Trophoblast cell (in vitro differentiated cells and primary cell): ENCODE results near the gene CDC7.
A peak's percentile ranks its signal among the peaks of the same experiment; 100 is the strongest.

Experiments
- DNase-seq, 2 donors: peaks; one replicate each; pipeline ENCODE4 v3.0.0-alpha.2; 2016
- H2AFZ ChIP-seq: 2 replicates; pipeline ENCODE4 v1.6.1; 2013; ENCODE audit warnings: low read length, moderate library complexity, mild to moderate bottlenecking; ENCODE audit not compliant: insufficient read depth, poor library complexity
- H2AK5ac ChIP-seq: 2 replicates; pipeline ENCODE4 v1.6.1; 2013; ENCODE audit warnings: mild to moderate bottlenecking, low read length
- H2BK120ac ChIP-seq: 2 replicates; pipeline ENCODE4 v1.6.1; 2013; ENCODE audit warnings: low read length, mild to moderate bottlenecking, moderate library complexity; ENCODE audit not compliant: insufficient read depth, poor library complexity
- H2BK12ac ChIP-seq: 2 replicates; pipeline ENCODE4 v1.6.1; 2013; ENCODE audit warnings: mild to moderate bottlenecking, low read length, moderate library complexity
- H2BK5ac ChIP-seq: 2 replicates; pipeline ENCODE4 v1.6.1; 2013; ENCODE audit warnings: low read length, low read depth, moderate library complexity, mild to moderate bottlenecking; ENCODE audit not compliant: poor library complexity
- H3K14ac ChIP-seq: 2 replicates; pipeline ENCODE4 v1.6.1; 2013; ENCODE audit warnings: mild to moderate bottlenecking, low read length
- H3K18ac ChIP-seq: 2 replicates; pipeline ENCODE4 v1.6.1; 2013; ENCODE audit warnings: mild to moderate bottlenecking, low read length
- H3K23ac ChIP-seq: 2 replicates; pipeline ENCODE4 v1.6.1; 2013; ENCODE audit warnings: low read length
- H3K27ac ChIP-seq: 2 replicates; pipeline ENCODE4 v1.5.1; 2013; ENCODE audit warnings: low read depth, mild to moderate bottlenecking, inconsistent platforms, low read length, moderate library complexity
- H3K27me3 ChIP-seq: 2 replicates; pipeline ENCODE4 v1.6.1; 2013; ENCODE audit warnings: inconsistent platforms, mild to moderate bottlenecking, low read length, moderate library complexity; ENCODE audit not compliant: insufficient read depth
- H3K36me3 ChIP-seq, 2 experiments: 1 replicate in 1 of 2; 2 replicates in 1 of 2; pipeline ENCODE4 v1.6.1; 2013; ENCODE audit warnings: low read length in 2 of 2, mild to moderate bottlenecking in 2 of 2, moderate library complexity in 1 of 2; ENCODE audit not compliant: insufficient read depth in 2 of 2, control insufficient read depth in 1 of 2
- H3K4ac ChIP-seq: 2 replicates; pipeline ENCODE4 v1.6.1; 2013; ENCODE audit warnings: low read depth, mild to moderate bottlenecking, low read length, moderate library complexity
- H3K4me1 ChIP-seq, 2 experiments: 1 replicate in 1 of 2; 2 replicates in 1 of 2; pipeline ENCODE4 v1.6.1; 2013; ENCODE audit warnings: low read length in 2 of 2, mild to moderate bottlenecking in 2 of 2, moderate library complexity in 1 of 2; ENCODE audit not compliant: insufficient read depth in 2 of 2, control insufficient read depth in 1 of 2
- H3K4me2 ChIP-seq: 2 replicates; pipeline ENCODE4 v1.6.1; 2013; ENCODE audit warnings: inconsistent platforms, mild to moderate bottlenecking, low read length, moderate library complexity
- H3K4me3 ChIP-seq: 2 replicates; pipeline ENCODE4 v1.5.1; 2013; ENCODE audit warnings: mild to moderate bottlenecking, low read depth, low read length, inconsistent platforms
- H3K79me1 ChIP-seq: one replicate; pipeline ENCODE4 v1.6.1; 2013; ENCODE audit warnings: low read length
- H3K79me2 ChIP-seq: 2 replicates; pipeline ENCODE4 v1.6.1; 2013; ENCODE audit warnings: low read length, mild to moderate bottlenecking; ENCODE audit not compliant: control insufficient read depth, insufficient read depth, poor library complexity
- H3K9ac ChIP-seq: 2 replicates; pipeline ENCODE4 v1.6.1; 2013; ENCODE audit warnings: mild to moderate bottlenecking, low read length
- H3K9me3 ChIP-seq: 2 replicates; pipeline ENCODE4 v1.6.1; 2013; ENCODE audit warnings: low read depth, mild to moderate bottlenecking, control low read depth, inconsistent platforms, low read length; ENCODE audit not compliant: insufficient read depth
- H4K12ac ChIP-seq: 2 replicates; pipeline ENCODE4 v1.6.1; 2013; ENCODE audit warnings: low read depth, mild to moderate bottlenecking, low read length, moderate library complexity
- H4K8ac ChIP-seq: 2 replicates; pipeline ENCODE4 v1.6.1; 2013; ENCODE audit warnings: low read depth, mild to moderate bottlenecking, low read length, moderate library complexity
- H4K91ac ChIP-seq: one replicate; pipeline ENCODE4 v1.6.1; 2013; ENCODE audit warnings: low read depth, mild to moderate bottlenecking, low read length, moderate library complexity
- WGBS: extraction: QIAGEN DNeasy Blood & Tissue Kit; methylation state at CpG from one replicate; pipeline ENCODE4 v1.1.7; 2013; ENCODE audit warnings: missing lambda C conversion rate; ENCODE audit not compliant: insufficient read length, insufficient coverage; ENCODE audit errors: extremely low coverage; 5-methylcytosine and 5-hydroxymethylcytosine counted together

CDC7 gene

GRCh38 chr1:91567583-91567982 is 66.9 kb downstream of the CDC7 start:
- H2BK120ac ChIP-seq, result no peak overlapping the region
- no peak overlapping the region for H3K4me3 ChIP-seq
- no peaks in the 10 kb centered on the region for H3K79me1 ChIP-seq
- H4K12ac ChIP-seq, result no peak overlapping the region
- no peak overlapping the region for H2AK5ac ChIP-seq
- H3K79me2 ChIP-seq, result no peaks in the 10 kb centered on the region
- H3K9me3 ChIP-seq, result no peaks in the 10 kb centered on the region
- no peak overlapping the region for H2BK12ac ChIP-seq
- no peak overlapping the region for H3K9ac ChIP-seq
- H3K27me3 ChIP-seq, result no peaks in the 10 kb centered on the region
- peaks cover 5 to 11% of the 10 kb centered on the region in 2 experiments for H3K4me1 ChIP-seq
- H3K14ac ChIP-seq, result no peak overlapping the region
- H3K4me2 ChIP-seq, result no peak overlapping the region
- H2BK5ac ChIP-seq, result no peak overlapping the region
- no peaks in the 10 kb centered on the region for H3K36me3 ChIP-seq
- no peak overlapping the region for H4K8ac ChIP-seq
- peak in 1 of 2 donors; percentile 30 for DNase-seq
- no peak overlapping the region for H4K91ac ChIP-seq
- H3K18ac ChIP-seq, result no peak overlapping the region
- no peak overlapping the region for H3K23ac ChIP-seq
- H3K27ac ChIP-seq, result no peak overlapping the region
- no peak overlapping the region for H3K4ac ChIP-seq
- WGBS, result no CpG with 5 or more reads among the region's 4 CpGs
- H2AFZ ChIP-seq, result no peak overlapping the region

GRCh38 chr1:91568261-91568660 is 67.6 kb downstream of the CDC7 start:
- Histone ChIP-seq H3K27me3 (no peaks in the 10 kb centered on the region), H3K4me1 (peaks cover 5 to 11% of the 10 kb centered on the region in 2 experiments), H2AFZ (no peak overlapping the region), H3K18ac (no peak overlapping the region), H3K4me3 (no peak overlapping the region), H3K23ac (no peak overlapping the region), H3K4ac (no peak overlapping the region), H4K12ac (no peak overlapping the region), H2AK5ac (no peak overlapping the region), H3K36me3 (no peaks in the 10 kb centered on the region), H4K8ac (no peak overlapping the region), H3K4me2 (no peak overlapping the region), H3K79me1 (no peaks in the 10 kb centered on the region), H3K9me3 (no peaks in the 10 kb centered on the region), H4K91ac (no peak overlapping the region), H3K9ac (no peak overlapping the region), H3K79me2 (no peaks in the 10 kb centered on the region), H2BK5ac (no peak overlapping the region), H2BK12ac (no peak overlapping the region), H3K14ac (no peak overlapping the region), H2BK120ac (no peak overlapping the region), H3K27ac (no peak overlapping the region)
- peak; percentile 87 to 91 for DNase-seq
- no CpG with 5 or more reads among the region's 7 CpGs for WGBS

- H2AFZ ChIP-seq, result no peak overlapping the region
- no peak overlapping the region for H4K8ac ChIP-seq
- H2AK5ac ChIP-seq, result no peak overlapping the region
- no peak overlapping the region for H2BK5ac ChIP-seq
- H3K79me1 ChIP-seq, result no peaks in the 10 kb centered on the region
- no peak overlapping the region for H4K91ac ChIP-seq
- H3K27ac ChIP-seq, result no peak overlapping the region
- no peak overlapping the region for H3K4ac ChIP-seq
- H3K18ac ChIP-seq, result no peak overlapping the region
- H3K9me3 ChIP-seq, result no peaks in the 10 kb centered on the region
- H3K23ac ChIP-seq, result no peak overlapping the region
- no peak overlapping the region for H4K12ac ChIP-seq
- H3K14ac ChIP-seq, result no peak overlapping the region
- peak; percentile 66 to 75 for DNase-seq
- H3K36me3 ChIP-seq, result no peaks in the 10 kb centered on the region
- no peak overlapping the region for H3K9ac ChIP-seq
- H3K4me3 ChIP-seq, result no peak overlapping the region
- no peak overlapping the region for H3K4me2 ChIP-seq
- H2BK120ac ChIP-seq, result no peak overlapping the region
- H3K27me3 ChIP-seq, result no peaks in the 10 kb centered on the region
- H3K79me2 ChIP-seq, result no peaks in the 10 kb centered on the region
- WGBS, result no CpG with 5 or more reads among the region's 7 CpGs
- no peak overlapping the region for H2BK12ac ChIP-seq
- peaks cover 5 to 11% of the 10 kb centered on the region in 2 experiments for H3K4me1 ChIP-seq
Measured at GRCh38 chr1:91569411-91570119, 68.9 kb downstream of the CDC7 start.

GRCh38 chr1:91570120-91570448 is 69.4 kb downstream of the CDC7 start:
- Histone ChIP-seq H3K18ac (no peak overlapping the region), H3K27ac (no peak overlapping the region), H3K23ac (no peak overlapping the region), H3K4me3 (no peak overlapping the region), H2AFZ (no peak overlapping the region), H2AK5ac (no peak overlapping the region), H2BK120ac (no peak overlapping the region), H2BK12ac (no peak overlapping the region), H3K36me3 (no peaks in the 10 kb centered on the region), H4K8ac (no peak overlapping the region), H4K12ac (no peak overlapping the region), H3K4me1 (peaks cover 1 to 7% of the 10 kb centered on the region in 2 experiments), H3K14ac (no peak overlapping the region), H3K4me2 (no peak overlapping the region), H3K9me3 (no peaks in the 10 kb centered on the region), H3K27me3 (no peaks in the 10 kb centered on the region), H4K91ac (no peak overlapping the region), H3K79me1 (no peaks in the 10 kb centered on the region), H2BK5ac (no peak overlapping the region), H3K4ac (no peak overlapping the region), H3K79me2 (no peaks in the 10 kb centered on the region), H3K9ac (no peak overlapping the region)
- WGBS, result no CpG with 5 or more reads among the region's 2 CpGs
- DNase-seq, result no peak
